Keratinocyte (primary cell): ENCODE results near the gene ZNF350. TPM values are rescaled to one million over a fixed set of nuclear protein-coding genes. Genes with fewer than 3 reads are reported as not detected.

Experiments
- DNase-seq: peaks from one replicate; pipeline ENCODE4 v3.0.0-alpha.2; 2011; ENCODE audit warnings: low read depth, missing footprints, low spot score
- FAIRE-seq: peaks from 2 replicates; lab custom pipeline; 2011; peaks lifted over from hg19 to GRCh38; lab: Jason Lieb, UNC
- H2AFZ ChIP-seq: 2 replicates; pipeline ENCODE4 v1.6.0; 2012; ENCODE audit warnings: low read length, control low read depth, inconsistent platforms; ENCODE audit not compliant: control insufficient read depth
- H3K27ac ChIP-seq: 2 replicates; pipeline ENCODE4 v1.5.1; 2011; ENCODE audit warnings: low read length; ENCODE audit not compliant: control insufficient read depth, insufficient read depth
- H3K27me3 ChIP-seq: 3 replicates; pipeline ENCODE4 v1.6.0; 2011; ENCODE audit warnings: low read length; ENCODE audit not compliant: control insufficient read depth, insufficient read depth; ENCODE audit errors: extremely low read depth
- H3K36me3 ChIP-seq, 2 experiments: 2 replicates in 1 of 2; 3 replicates in 1 of 2; pipeline ENCODE4 v1.5.1; 2011; ENCODE audit warnings: low read length in 2 of 2, mild to moderate bottlenecking in 1 of 2; ENCODE audit not compliant: control insufficient read depth in 2 of 2, insufficient read depth in 2 of 2; ENCODE audit errors: extremely low read depth in 1 of 2
- H3K4me1 ChIP-seq: 3 replicates; pipeline ENCODE4 v1.5.1; 2011; ENCODE audit warnings: low read length; ENCODE audit not compliant: control insufficient read depth, insufficient read depth; ENCODE audit errors: extremely low read depth
- H3K4me2 ChIP-seq: 3 replicates; pipeline ENCODE4 v1.6.0; 2011; ENCODE audit warnings: low read depth, low read length; ENCODE audit not compliant: control insufficient read depth, insufficient read depth; ENCODE audit errors: extremely low read depth
- H3K4me3 ChIP-seq, 3 experiments: fragments of 200-600 bp in 1 of 3; sonication (generic) in 1 of 3; 2 replicates in 2 of 3; 3 replicates in 1 of 3; pipeline ENCODE4 v1.5.1; 2011 to 2016; ENCODE audit warnings: low read length in 3 of 3, mild to moderate bottlenecking in 3 of 3, control low read depth in 2 of 3, inconsistent platforms in 1 of 3, low read depth in 1 of 3, mixed read lengths in 1 of 3, mixed run types in 1 of 3, moderate library complexity in 1 of 3; ENCODE audit not compliant: control insufficient read depth in 2 of 3, insufficient read depth in 2 of 3; ENCODE audit errors: extremely low read depth in 1 of 3
- H3K79me2 ChIP-seq: 2 replicates; pipeline ENCODE4 v1.6.0; 2012; ENCODE audit warnings: low read length; ENCODE audit not compliant: control insufficient read depth, insufficient read depth
- H3K9ac ChIP-seq: 3 replicates; pipeline ENCODE4 v1.6.0; 2011; ENCODE audit warnings: low read length; ENCODE audit not compliant: control insufficient read depth, insufficient read depth; ENCODE audit errors: extremely low read depth
- H3K9me1 ChIP-seq: 3 replicates; pipeline ENCODE4 v1.6.0; 2011; ENCODE audit warnings: low read length; ENCODE audit not compliant: control insufficient read depth, insufficient read depth; ENCODE audit errors: extremely low read depth
- H3K9me3 ChIP-seq: 2 replicates; pipeline ENCODE4 v1.5.1; 2012; ENCODE audit warnings: low read depth, low read length; ENCODE audit not compliant: control insufficient read depth
- H4K20me1 ChIP-seq: 3 replicates; pipeline ENCODE4 v1.6.0; 2011; ENCODE audit warnings: low read length; ENCODE audit not compliant: control insufficient read depth, insufficient read depth; ENCODE audit errors: extremely low read depth
- EZH2 ChIP-seq: IDR thresholded peaks from one replicate; pipeline ENCODE4 v1.6.1; 2012; ENCODE audit warnings: inconsistent platforms, mild to moderate bottlenecking, low read length, moderate library complexity
- dilution Hi-C: fragments of 300-500 bp; cut with MboI; formaldehyde crosslinking; loops from one replicate; pipeline ENCODE4 v1.7.0; 2020; ENCODE audit warnings: low sequenced_read_pairs; ENCODE audit not compliant: extremely low pct_ligation_motif_present
- polyA plus RNA-seq, 5 experiments: library from polyadenylated mRNA; depleted of rRNA in 3 of 5; stranded (reverse) in 3 of 5; stranded (forward) in 1 of 5; unstranded in 1 of 5; fragments of >200 nt; gene quantifications; 1 replicate in 1 of 5; 2 replicates in 3 of 5; 3 replicates in 1 of 5; pipeline versions ENCODE4 v1.2.1 to v1.2.3, GENCODE V29; 2011 to 2012; ENCODE audit warnings: missing spikeins in 2 of 5, low read depth in 1 of 5, low replicate concordance in 1 of 5
- TF ChIP-seq, protein P1 (sequence below), 3 experiments: IDR thresholded peaks in 1 of 3; conservative IDR thresholded peaks in 1 of 3; optimal IDR thresholded peaks in 1 of 3; 2 replicates in 2 of 3; 3 replicates in 1 of 3; pipeline versions ENCODE3 to v1.5.1; 2011; ENCODE audit warnings: low read length in 3 of 3, mild to moderate bottlenecking in 3 of 3, moderate library complexity in 2 of 3, control low read depth in 1 of 3, inconsistent platforms in 1 of 3; ENCODE audit not compliant: insufficient read depth in 2 of 3; ENCODE audit errors: extremely low read depth in 1 of 3

The ZNF350 gene
- polyA plus RNA-seq, 1 donor (not counting 4 experiments of a cell fraction or from before 2014, with no cell fraction given), result 6.0 TPM

GRCh38 chr19:51944798-51945552 is 41.7 kb downstream of the ZNF350 start:
- Histone ChIP-seq H3K36me3 (peaks cover 4 to 27% of the 10 kb centered on the region in 2 experiments), H3K4me1 (no peaks in the 10 kb centered on the region), H3K9ac (no peak overlapping the region), H3K9me3 (peaks cover 45% of the 10 kb centered on the region), H3K4me3 (no peak overlapping the region), H3K27me3 (no peaks in the 10 kb centered on the region), H3K9me1 (no peaks in the 10 kb centered on the region), H2AFZ (no peak overlapping the region), H3K79me2 (no peaks in the 10 kb centered on the region), H4K20me1 (no peaks in the 10 kb centered on the region), H3K27ac (no peak overlapping the region), H3K4me2 (no peak overlapping the region)
- FAIRE-seq, result no peak
- TF ChIP-seq, protein P1, sequence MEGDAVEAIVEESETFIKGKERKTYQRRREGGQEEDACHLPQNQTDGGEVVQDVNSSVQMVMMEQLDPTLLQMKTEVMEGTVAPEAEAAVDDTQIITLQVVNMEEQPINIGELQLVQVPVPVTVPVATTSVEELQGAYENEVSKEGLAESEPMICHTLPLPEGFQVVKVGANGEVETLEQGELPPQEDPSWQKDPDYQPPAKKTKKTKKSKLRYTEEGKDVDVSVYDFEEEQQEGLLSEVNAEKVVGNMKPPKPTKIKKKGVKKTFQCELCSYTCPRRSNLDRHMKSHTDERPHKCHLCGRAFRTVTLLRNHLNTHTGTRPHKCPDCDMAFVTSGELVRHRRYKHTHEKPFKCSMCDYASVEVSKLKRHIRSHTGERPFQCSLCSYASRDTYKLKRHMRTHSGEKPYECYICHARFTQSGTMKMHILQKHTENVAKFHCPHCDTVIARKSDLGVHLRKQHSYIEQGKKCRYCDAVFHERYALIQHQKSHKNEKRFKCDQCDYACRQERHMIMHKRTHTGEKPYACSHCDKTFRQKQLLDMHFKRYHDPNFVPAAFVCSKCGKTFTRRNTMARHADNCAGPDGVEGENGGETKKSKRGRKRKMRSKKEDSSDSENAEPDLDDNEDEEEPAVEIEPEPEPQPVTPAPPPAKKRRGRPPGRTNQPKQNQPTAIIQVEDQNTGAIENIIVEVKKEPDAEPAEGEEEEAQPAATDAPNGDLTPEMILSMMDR (optimal IDR thresholded peaks at IDR 0.05 in 1 of 3, IDR thresholded peaks at IDR 0.05 in 1 of 3, conservative IDR thresholded peaks at IDR 0.05 in 1 of 3; ENCODE audit: extremely low read depth in 1 of 3, insufficient read depth in 2 of 3, low read length in 3 of 3), result no peak
- TF ChIP-seq EZH2, result no peak
- no peak for DNase-seq
- dilution Hi-C loops, result no loop called here

- H3K27me3 ChIP-seq, result no peaks in the 10 kb centered on the region
- no peak overlapping the region for H3K4me2 ChIP-seq
- no peak overlapping the region for H2AFZ ChIP-seq
- peaks cover 19% of the 10 kb centered on the region for H3K9me3 ChIP-seq
- no peak overlapping the region for H3K4me3 ChIP-seq
- H3K9ac ChIP-seq, result no peak overlapping the region
- H3K79me2 ChIP-seq, result no peaks in the 10 kb centered on the region
- FAIRE-seq, result no peak
- peaks cover 14 to 20% of the 10 kb centered on the region in 2 experiments for H3K36me3 ChIP-seq
- no peak for TF ChIP-seq EZH2
- TF ChIP-seq, protein P1 (optimal IDR thresholded peaks at IDR 0.05 in 1 of 3, IDR thresholded peaks at IDR 0.05 in 1 of 3, conservative IDR thresholded peaks at IDR 0.05 in 1 of 3; ENCODE audit: extremely low read depth in 1 of 3, insufficient read depth in 2 of 3, low read length in 3 of 3), result no peak
- no peaks in the 10 kb centered on the region for H3K4me1 ChIP-seq
- H3K9me1 ChIP-seq, result no peaks in the 10 kb centered on the region
- dilution Hi-C loops, result no loop called here
- no peak overlapping the region for H3K27ac ChIP-seq
- no peak for DNase-seq
- H4K20me1 ChIP-seq, result no peaks in the 10 kb centered on the region
These were observed 47.7 kb downstream of the ZNF350 start for GRCh38 chr19:51938936-51939335.
